ENCODE measurements around the gene ABAT.
"Not testable (repeated sequence)": the region's sequence is repeated elsewhere in the genome, so short reads cannot be mapped to it uniquely, and the experiment has no call there.

ABAT gene

DNA sequence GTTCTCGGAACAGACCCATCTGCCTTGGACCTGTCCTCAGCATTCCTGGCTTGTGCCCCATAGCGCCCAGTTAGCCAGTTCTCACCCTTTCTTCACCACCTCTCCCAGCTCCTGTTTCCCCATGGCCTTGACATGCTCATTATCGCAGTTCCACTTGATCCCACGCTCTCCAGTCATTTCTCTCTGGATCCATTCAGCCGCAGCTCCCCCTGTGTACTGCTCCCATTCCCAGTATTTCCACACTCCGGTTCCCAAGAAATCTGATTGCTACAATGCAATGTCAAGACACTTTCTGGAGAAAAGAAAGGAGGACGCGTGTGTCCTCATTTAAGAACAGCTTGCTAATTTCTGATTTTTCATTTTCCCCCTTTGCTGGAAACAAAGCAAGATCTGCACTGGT, 67.7 kb downstream of the ABAT start:
- DNase-seq (ENCODE audit: low read depth, low spot score), result no peak

DNA sequence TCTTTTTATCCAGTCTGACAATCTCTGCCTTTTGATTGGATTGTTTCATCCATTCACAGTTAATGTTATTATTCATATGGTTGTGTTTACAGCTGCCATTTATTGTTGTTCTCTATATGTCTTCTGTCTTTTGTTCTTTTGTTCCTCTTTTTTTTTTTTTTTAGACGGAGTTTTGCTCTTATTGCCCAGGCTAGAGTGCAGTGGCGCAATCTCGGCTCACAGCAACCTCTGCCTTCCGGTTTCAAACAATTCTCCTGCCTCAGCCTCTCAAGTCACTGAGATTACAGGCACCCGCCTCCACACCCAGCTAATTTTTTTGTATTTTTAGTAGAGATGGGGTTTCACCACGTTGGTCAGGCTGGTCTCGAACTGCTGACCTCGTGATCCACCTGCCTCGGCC, 74.5 kb downstream of the ABAT start:
- DNase-seq (ENCODE audit: low read depth, low spot score), result not testable (repeated sequence)

DNA sequence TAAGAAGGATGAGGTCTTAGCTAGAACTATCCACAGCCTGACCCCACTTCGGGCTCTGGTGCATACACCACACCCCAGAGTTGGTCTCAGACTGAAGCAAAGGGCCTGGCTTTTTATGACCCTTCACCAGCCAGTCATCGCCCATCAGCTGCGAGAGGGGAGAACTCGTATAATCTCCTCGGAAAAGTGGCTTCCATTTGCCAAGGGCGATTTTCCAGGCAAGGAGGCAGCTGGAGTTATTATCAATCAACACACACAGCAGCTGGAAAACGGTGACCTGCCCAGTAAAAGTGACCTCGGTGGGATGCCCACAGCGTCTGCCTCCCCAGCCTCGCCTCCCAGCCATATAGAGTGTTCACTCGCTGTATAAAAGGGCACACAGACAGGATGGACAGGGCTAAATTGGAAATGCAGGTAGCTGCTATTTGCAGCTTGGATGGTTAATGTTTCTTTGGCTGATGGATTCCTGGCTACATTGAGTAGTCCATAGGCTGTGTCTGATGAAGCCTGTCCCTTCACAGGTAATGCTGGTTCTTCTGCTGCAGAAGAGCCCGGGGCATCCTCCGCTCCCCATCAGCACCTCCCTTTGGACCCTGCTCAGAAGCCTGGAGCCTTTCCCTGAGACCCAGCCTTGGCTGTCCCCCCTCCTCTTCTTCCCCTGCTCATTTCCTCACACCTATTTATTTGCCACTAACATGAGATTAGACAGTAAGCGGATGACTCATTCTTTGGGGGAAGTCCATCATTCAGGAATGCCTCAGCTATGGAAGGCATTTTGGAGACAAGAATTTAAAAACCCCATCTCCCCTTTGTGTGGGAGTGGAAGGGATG, 77.3 kb downstream of the ABAT start:
- no peak for DNase-seq (ENCODE audit: low read depth, low spot score)

GRCh38 chr16:8752706-8753105, 78.3 kb downstream of the ABAT start:
- DNase-seq (ENCODE audit: low read depth, low spot score), result no peak

DNA sequence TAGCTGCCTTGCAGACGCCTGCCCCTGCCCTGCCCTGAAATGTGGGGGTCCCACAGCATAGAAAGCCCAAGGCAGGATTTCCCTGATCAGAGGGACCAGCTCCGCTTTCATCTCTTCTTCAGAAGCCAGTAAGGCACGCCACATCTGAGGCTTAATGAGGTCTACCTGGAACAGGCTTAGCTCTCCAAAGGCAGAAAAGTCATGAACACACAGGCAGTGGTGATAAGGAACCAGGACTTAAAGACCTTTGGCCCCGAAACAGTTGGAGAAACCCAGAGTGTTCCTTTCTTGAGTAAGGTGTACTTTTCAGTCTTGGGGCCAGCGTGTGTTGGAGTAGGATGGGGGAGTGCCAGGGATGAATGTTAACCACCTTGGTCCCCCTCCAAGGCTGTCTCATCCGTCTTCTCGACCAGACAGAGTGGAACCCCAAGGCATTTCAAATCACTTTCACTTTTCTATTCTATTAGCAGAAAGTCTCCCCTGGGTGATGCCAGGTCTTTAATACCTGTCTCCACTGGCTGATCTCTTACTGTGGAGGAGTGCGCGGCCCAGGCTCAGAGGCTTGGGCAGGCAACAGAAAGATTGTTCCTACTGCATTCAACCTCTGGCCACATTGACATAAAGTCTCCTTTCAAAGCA, 79.1 kb downstream of the ABAT start:
- no peak for DNase-seq (ENCODE audit: low read depth, low spot score)

- DNase-seq (ENCODE audit: low read depth, low spot score), result no peak
Observed at GRCh38 chr16:8756755-8757154, 82.3 kb downstream of the ABAT start.

- no peak for DNase-seq (ENCODE audit: low read depth, low spot score)
Observed at GRCh38 chr16:8758022-8758421, 83.6 kb downstream of the ABAT start.

- DNase-seq (ENCODE audit: low read depth, low spot score), result no peak
Observed at GRCh38 chr16:8760021-8760420, 85.6 kb downstream of the ABAT start.

DNA sequence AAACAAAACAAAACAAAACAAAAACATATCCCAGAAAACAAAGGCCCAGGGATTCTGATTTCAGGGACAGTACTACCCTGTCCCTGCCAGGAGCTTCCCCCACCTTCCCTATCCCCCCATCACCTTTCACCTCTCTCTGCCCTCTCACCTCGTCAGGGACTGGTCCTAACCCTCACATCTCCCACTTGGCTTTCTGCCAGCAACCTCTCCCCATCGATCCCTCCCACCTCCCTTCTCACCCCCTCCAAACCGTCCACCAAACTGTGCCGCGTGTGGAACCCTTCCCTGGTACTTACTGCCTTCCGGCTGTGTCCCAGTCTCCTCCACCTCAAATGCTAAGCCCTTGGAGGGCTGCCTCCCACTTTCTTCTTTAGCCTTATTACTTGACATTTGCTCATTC, 86.7 kb downstream of the ABAT start:
- no peak for DNase-seq (ENCODE audit: low read depth, low spot score)

DNA sequence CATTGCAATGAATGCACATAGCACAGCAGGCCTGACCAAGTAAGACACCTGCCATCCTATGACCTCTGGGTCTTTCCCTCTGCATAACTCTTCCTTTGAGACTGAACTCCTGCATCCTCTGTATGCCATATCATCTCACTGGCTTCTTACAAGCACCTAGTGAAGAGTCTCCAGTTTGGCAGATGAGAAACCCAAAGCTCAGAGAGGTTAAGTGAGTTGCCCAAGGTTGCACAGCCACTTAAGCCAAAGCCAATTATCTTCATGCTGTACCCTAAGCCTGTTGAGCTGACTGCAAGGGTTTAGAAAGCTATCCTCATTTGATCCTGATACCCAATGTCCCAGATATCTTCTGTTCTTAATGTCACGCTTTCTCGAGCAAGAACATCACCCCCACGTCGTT, 87.8 kb downstream of the ABAT start:
- no peak for DNase-seq (ENCODE audit: low read depth, low spot score)

- DNase-seq (ENCODE audit: low read depth, low spot score), result no peak
Observed at GRCh38 chr16:8763083-8763482, 88.7 kb downstream of the ABAT start.

DNA sequence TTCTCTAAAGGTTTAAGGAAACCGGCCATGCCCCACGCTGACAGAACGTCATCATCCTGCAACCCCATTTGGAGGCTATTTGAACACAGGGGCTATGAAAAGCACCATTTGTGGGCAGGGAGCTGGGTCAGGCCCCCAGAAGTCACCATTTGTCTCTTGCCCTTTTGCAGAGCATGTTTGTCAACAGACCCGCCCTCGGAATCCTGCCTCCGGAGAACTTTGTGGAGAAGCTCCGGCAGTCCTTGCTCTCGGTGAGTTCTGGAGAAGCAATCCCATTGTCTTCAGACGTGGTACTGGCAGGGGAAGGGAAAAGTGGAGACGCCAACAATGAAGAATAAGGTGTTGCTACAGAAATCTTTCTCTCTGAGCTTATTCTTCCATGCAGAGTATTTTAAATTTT, 89.5 kb downstream of the ABAT start:
- no peak for DNase-seq (ENCODE audit: low read depth, low spot score)

GRCh38 chr16:8764525-8765250, 90.3 kb downstream of the ABAT start:
- DNase-seq (ENCODE audit: low read depth, low spot score), result no peak

DNA sequence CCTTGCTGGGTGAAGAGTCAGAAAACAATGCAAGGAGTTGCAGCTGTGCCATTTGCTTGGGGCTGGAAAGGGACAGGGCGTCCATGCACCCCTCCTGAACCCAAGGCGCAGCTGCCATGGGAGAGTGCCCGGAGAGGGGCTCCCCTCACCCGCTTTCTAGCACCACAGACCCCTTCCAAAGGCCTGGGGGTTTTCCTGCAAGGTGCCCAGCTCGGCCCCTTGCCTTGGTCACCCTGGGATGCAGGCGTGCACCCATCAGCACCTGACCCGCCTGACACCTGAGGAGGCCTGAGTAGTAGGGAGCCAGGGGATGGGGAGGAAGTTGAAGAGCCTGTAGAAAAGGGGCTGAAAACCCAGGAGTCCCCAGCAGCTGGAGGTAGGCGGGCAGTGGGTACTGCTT, 92.8 kb downstream of the ABAT start:
- no peak for DNase-seq (ENCODE audit: low read depth, low spot score)

- no peak for DNase-seq (ENCODE audit: low read depth, low spot score)
Observed at GRCh38 chr16:8768283-8768682, 93.9 kb downstream of the ABAT start.

GRCh38 chr16:8768692-8769091, 94.3 kb downstream of the ABAT start:
- DNase-seq (ENCODE audit: low read depth, low spot score), result no peak

GRCh38 chr16:8773537-8773936, 99.1 kb downstream of the ABAT start:
- no peak for DNase-seq (ENCODE audit: low read depth, low spot score)

- no peak for DNase-seq (ENCODE audit: low read depth, low spot score)
Observed at GRCh38 chr16:8774208-8774607, 99.8 kb downstream of the ABAT start.

- no peak for DNase-seq (ENCODE audit: low read depth, low spot score)
Observed at GRCh38 chr16:8775359-8775758, 100.9 kb downstream of the ABAT start.

DNA sequence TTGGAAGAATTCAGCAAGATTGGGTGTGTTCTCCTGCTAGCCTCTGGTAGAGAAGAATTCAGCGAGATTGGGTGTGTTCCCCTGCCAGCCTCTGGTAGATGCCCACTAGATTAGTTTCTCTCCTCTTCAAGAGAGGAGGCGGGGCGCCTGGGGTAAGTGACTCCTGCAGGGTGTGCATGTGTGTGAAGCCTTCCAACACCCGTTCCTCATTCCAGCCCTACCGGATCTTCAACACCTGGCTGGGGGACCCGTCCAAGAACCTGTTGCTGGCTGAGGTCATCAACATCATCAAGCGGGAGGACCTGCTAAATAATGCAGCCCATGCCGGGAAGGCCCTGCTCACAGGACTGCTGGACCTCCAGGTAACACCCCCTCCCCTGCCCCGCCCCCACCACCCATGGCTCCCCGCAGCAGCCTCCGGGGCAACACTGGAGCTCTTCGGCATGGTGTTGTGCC, 101.7 kb downstream of the ABAT start:
- DNase-seq (ENCODE audit: low read depth, low spot score), result no peak

DNA sequence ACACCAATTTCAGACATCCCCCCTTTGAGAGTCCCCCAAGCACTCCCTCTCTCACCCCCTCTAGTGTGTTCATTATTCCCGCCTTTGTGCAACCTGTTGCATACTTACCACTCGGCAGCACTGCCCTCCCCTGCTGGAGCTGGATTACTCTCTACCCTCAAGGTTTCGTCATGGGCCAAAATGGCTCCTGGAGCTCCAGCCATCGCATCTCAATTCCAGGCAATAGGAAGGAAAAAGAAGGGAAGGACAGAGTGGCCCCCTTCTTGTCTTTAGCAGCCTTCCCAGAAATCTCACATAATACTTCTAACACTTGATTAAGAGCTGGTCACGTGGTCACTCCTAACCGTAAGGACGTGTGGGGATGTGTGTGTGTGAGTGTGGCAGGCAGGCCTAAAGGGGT, 102.8 kb downstream of the ABAT start:
- no peak for DNase-seq (ENCODE audit: low read depth, low spot score)

DNA sequence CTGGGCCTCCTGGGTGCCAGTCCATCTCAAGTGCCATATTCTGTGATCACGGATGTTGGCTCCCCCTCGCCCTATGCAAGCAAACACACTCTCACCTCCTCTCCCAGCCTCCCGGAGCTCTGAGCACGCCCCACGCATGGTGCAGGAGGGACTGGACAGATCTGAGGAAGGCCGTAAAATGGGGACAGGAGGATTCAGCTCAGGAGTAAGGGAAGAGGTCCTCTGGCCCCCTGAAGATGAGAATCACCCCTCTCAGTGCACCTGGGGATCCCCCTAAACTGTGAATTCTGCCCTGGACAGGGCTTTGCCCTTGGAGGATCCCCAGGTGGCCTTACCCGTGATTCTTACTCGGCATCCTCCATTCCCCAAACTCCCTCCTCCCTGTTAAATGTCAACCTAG, 107.4 kb downstream of the ABAT start:
- no peak for DNase-seq (ENCODE audit: low read depth, low spot score)

DNA sequence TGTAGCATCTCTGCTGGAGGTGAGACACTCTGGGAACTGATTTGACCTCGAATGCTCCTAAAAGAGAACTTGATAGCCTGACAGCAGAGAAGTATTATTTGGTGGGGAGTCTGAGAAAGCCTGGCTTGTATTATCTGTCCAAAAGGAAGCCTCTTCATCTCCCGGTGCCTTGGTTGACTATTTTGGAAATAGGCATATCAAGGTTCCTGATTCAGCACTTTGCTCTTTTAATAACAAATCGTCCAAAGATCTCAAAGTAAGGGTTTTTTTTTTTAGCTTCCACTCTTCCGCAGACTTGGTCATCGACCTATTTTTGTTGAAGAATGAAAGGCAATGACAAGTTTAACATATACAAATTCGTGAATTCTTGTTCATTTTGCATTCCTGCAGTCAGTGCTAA, 108.3 kb downstream of the ABAT start:
- no peak for DNase-seq (ENCODE audit: low read depth, low spot score)

Data from brain pericyte (primary cell).